ENCODE results near the gene FBXO41. TPM values are rescaled to one million over a fixed set of nuclear protein-coding genes. Genes with fewer than 3 reads are reported as not detected.

The FBXO41 gene
- total RNA-seq, 4 donors from 2014 or later = 0.84 to 13.9 (median 4.4) TPM

DNA sequence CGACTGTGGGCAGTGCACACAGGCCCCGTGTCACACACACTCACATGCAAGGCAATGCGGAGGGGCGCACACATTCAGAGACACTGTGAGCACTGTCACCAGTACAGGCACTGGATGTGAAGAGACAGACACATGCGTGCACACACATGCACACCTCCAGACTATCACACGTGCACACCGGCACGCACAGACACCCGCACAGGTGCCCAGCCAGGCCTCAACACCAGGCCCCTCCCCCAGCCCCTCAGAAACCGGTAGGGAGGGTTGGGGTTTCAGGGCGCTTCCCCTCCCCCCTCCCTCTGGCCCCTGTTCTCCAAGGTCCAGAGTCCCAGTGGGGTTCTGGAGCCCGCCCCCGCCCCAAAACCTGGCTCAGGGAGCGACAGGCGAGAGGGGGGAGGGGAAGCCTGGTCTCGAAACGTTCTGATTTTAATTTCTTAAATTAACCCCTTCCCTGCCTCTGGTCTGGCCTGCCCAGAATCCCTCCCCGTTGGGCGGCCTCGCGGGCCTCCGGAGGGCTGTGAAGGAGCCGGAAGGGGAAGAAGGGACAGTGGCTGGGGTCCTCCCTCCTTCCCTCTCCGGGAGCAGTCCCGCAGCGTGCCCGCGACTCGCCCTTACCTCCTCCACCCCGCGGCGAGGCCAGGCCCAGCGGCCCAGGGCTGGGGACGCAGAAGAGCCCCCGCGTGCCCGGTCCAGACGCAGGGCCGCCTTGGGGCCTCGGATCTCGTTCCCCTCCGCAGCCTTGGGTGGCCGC lies 558 bp downstream of the FBXO41 start:
- peak overlapping the region; percentile 42 to 66 (median 52) for H3K4me3 ChIP-seq
- H3K4me1 ChIP-seq = peaks cover 0 to 22% (median 6%) of the 10 kb centered on the region in 4 donors
- no peaks in the 10 kb centered on the region for H3K9me3 ChIP-seq
- H3K36me3 ChIP-seq = no peaks in the 10 kb centered on the region
- peaks cover 0 to 49% of the 10 kb centered on the region in 2 donors for H3K27me3 ChIP-seq
- 3 to 7% methylated on average over 26 to 28 of the region's 43 CpGs for WGBS, 2 donors
- DNase-seq (ENCODE audit: low spot score in 2 of 2) = no peak
- TF ChIP-seq EP300 (IDR thresholded peaks at IDR 0.05) (no peak), CTCF (IDR thresholded peaks at IDR 0.05) (no peak), POLR2A (IDR thresholded peaks at IDR 0.05) (no peak)
- peak overlapping the region in 1 of 4 donors; percentile 29 for H3K27ac ChIP-seq

GRCh38 chr2:73282924-73283544 lies 1.2 kb downstream of the FBXO41 start:
- WGBS, 2 donors = 33 to 38% methylated on average over 5 of the region's 5 CpGs
- Histone ChIP-seq H3K9me3 (no peaks in the 10 kb centered on the region), H3K27ac (no peak overlapping the region), H3K36me3 (no peaks in the 10 kb centered on the region), H3K4me3 (no peak overlapping the region), H3K4me1 (peaks cover 0 to 22% (median 6%) of the 10 kb centered on the region in 4 donors), H3K27me3 (peaks cover 0 to 43% of the 10 kb centered on the region in 2 donors)
- TF ChIP-seq CTCF (IDR thresholded peaks at IDR 0.05) (no peak), EP300 (IDR thresholded peaks at IDR 0.05) (no peak), POLR2A (IDR thresholded peaks at IDR 0.05) (no peak)
- no peak for DNase-seq (ENCODE audit: low spot score in 2 of 2)

GRCh38 chr2:73281244-73281643 lies 3.0 kb downstream of the FBXO41 start:
- no peak overlapping the region for H3K4me3 ChIP-seq
- no peak for DNase-seq (ENCODE audit: low spot score in 2 of 2)
- peaks cover 0 to 9% (median 0%) of the 10 kb centered on the region in 4 donors for H3K9me3 ChIP-seq
- peaks cover 0 to 39% of the 10 kb centered on the region in 2 donors for H3K27me3 ChIP-seq
- H3K36me3 ChIP-seq = no peaks in the 10 kb centered on the region
- H3K4me1 ChIP-seq = peaks cover 0 to 22% (median 6%) of the 10 kb centered on the region in 4 donors
- no peak overlapping the region for H3K27ac ChIP-seq
- TF ChIP-seq POLR2A (IDR thresholded peaks at IDR 0.05) (no peak), CTCF (IDR thresholded peaks at IDR 0.05) (no peak), EP300 (IDR thresholded peaks at IDR 0.05) (no peak)

DNA sequence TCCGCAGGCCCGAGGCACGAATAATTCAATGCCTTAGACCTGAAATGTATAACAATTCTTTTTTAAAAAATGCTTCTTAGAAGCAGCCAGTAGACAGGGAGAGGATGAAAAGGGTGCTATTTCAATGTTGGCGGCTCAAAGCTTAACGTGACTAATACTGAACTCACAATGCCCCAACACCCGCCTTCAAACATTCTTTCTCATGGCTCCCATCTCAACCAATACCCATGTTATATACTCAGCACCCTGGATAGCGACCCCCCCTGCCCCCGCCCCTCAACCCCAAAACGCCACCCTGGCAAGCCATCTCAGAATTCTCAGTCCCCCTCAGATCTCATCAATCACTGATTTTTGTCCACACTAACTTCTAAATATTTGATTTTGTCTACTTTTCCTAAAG lies 4.4 kb downstream of the FBXO41 start:
- no peak for DNase-seq (ENCODE audit: low spot score in 2 of 2)
- Histone ChIP-seq H3K27ac (no peak overlapping the region), H3K27me3 (peaks cover 0 to 26% of the 10 kb centered on the region in 2 donors), H3K9me3 (peaks cover 0 to 9% (median 0%) of the 10 kb centered on the region in 4 donors), H3K36me3 (no peaks in the 10 kb centered on the region), H3K4me3 (no peak overlapping the region), H3K4me1 (peaks cover 0 to 17% (median 6%) of the 10 kb centered on the region in 4 donors)
- WGBS, 2 donors = 67 to 74% methylated on average over 9 of the region's 9 CpGs
- TF ChIP-seq EP300 (IDR thresholded peaks at IDR 0.05) (no peak), POLR2A (IDR thresholded peaks at IDR 0.05) (no peak), CTCF (IDR thresholded peaks at IDR 0.05) (no peak)

DNA sequence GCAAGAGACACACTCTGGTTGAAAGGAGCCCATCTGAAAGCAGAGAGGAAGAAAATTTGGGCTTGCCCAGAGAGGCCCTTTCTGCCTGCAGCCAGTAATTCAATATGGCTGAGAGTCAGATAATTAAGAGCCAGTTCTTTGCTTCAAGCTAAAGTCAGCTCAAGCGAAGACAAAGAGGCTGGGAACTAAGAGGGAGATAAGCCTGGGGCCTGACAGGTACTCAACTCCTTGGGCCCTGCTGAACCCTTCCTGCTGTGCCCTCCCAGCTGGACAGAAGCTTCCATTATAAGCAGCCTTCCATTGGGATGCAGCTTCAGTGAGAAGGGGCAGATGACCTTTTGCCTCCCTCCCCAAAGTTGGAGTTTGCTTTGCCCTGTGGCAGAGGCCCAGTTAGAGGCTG lies 12.0 kb downstream of the FBXO41 start:
- Histone ChIP-seq H3K4me3 (no peak overlapping the region), H3K27ac (no peak overlapping the region), H3K36me3 (no peaks in the 10 kb centered on the region), H3K27me3 (peaks cover 0 to 43% of the 10 kb centered on the region in 2 donors), H3K9me3 (peaks cover 0 to 19% (median 0%) of the 10 kb centered on the region in 4 donors), H3K4me1 (peaks cover 0 to 8% (median 3%) of the 10 kb centered on the region in 4 donors)
- TF ChIP-seq CTCF (IDR thresholded peaks at IDR 0.05) (no peak), POLR2A (IDR thresholded peaks at IDR 0.05) (no peak), EP300 (IDR thresholded peaks at IDR 0.05) (no peak)
- 80 to 94% methylated on average over 1 of the region's 1 CpG for whole genome bisulfite sequencing, 2 donors
- no peak for DNase-seq (ENCODE audit: low spot score in 2 of 2)

Data from tibial nerve (tissue), 4 donors.